K562 (cell line): ENCODE results near the gene PLCL1. TPM values are rescaled to one million over a fixed set of nuclear protein-coding genes. Genes with fewer than 3 reads are reported as not detected.

Experiments
- ATAC-seq: fragments of 200-7000 bp; cut with Tn5 transposase; 3 replicates; pipeline ENCODE4 v1.9.1; 2020; ENCODE audit warnings: moderate library complexity
- BruUV-seq: library from RNA; stranded (reverse); fragments of 400-500 nt; replicated peaks from 2 replicates; lab custom pipeline; 2021; lab: Mats Ljungman, UMichigan
- CTCF ChIA-PET: fragments of 300-600 bp; formaldehyde crosslinking; extraction: SDS; loops from one replicate; lab custom pipeline; 2021; ENCODE audit warnings: low intra/inter-chr PET ratio; lab: Yijun Ruan, JAX
- POLR2A ChIA-PET: fragments of 300-600, 350-650 bp; sonication (Branson Sonifier 250); formaldehyde crosslinking; extraction: SDS; loops from one replicate; lab custom pipeline; 2021; ENCODE audit warnings: antibody characterized with exemption, inconsistent platforms; lab: Yijun Ruan, JAX
- DNase-seq, 4 experiments: peaks; one replicate each; pipeline versions ENCODE4 v3.0.0 to v3.0.0-alpha.2; 2011 to 2018; ENCODE audit warnings: low spot score in 3 of 4, mixed read lengths in 3 of 4; ENCODE audit errors: extremely low read depth in 1 of 4
- FAIRE-seq: peaks from 2 replicates; lab custom pipeline; 2011; peaks lifted over from hg19 to GRCh38; lab: Jason Lieb, UNC
- H2AFZ ChIP-seq: 2 replicates; pipeline ENCODE4 v1.6.0; 2011; ENCODE audit warnings: low read depth, low read length, control low read depth, inconsistent platforms
- H3K27ac ChIP-seq: fragments of 200-600 bp; 3 replicates; pipeline ENCODE4 v1.8.0; 2011; ENCODE audit warnings: low read depth, mild to moderate bottlenecking, control low read depth, inconsistent platforms, low read length, moderate library complexity, mixed read lengths; ENCODE audit errors: extremely low read depth
- H3K27me3 ChIP-seq, 2 experiments: fragments of 300-600 bp in 1 of 2; 2 replicates in 1 of 2; 3 replicates in 1 of 2; pipeline versions ENCODE4 v1.6.0 to v1.8.0; 2011; ENCODE audit warnings: inconsistent platforms in 2 of 2, low read length in 2 of 2, mild to moderate bottlenecking in 1 of 2, mixed read lengths in 1 of 2, moderate library complexity in 1 of 2; ENCODE audit not compliant: control insufficient read depth in 2 of 2, insufficient read depth in 2 of 2
- H3K36me3 ChIP-seq: fragments of 300-600 bp; 3 replicates; pipeline ENCODE4 v1.8.0; 2011; ENCODE audit warnings: mild to moderate bottlenecking, low read length, inconsistent platforms; ENCODE audit not compliant: control insufficient read depth, insufficient read depth
- H3K4me1 ChIP-seq, 2 experiments: fragments of 200-600 bp in 1 of 2; replicated peaks in 1 of 2; 2 replicates in 1 of 2; 3 replicates in 1 of 2; pipeline versions ENCODE4 v1.5.1 to v1.8.0; 2011; ENCODE audit warnings: inconsistent platforms in 2 of 2, low read length in 2 of 2, mild to moderate bottlenecking in 1 of 2, mixed read lengths in 1 of 2, moderate library complexity in 1 of 2; ENCODE audit not compliant: control insufficient read depth in 2 of 2, insufficient read depth in 2 of 2
- H3K4me2 ChIP-seq: 2 replicates; pipeline ENCODE4 v1.6.1; 2011; ENCODE audit warnings: low read length, control low read depth, inconsistent platforms, mixed read lengths; ENCODE audit not compliant: insufficient read depth
- H3K4me3 ChIP-seq: fragments of 200-600 bp; sonication (generic), shearing (Covaris generic); 2 replicates; pipeline ENCODE4 v1.5.1; 2016; ENCODE audit warnings: control low read depth, inconsistent platforms
- H3K79me2 ChIP-seq: fragments of 200-600 bp; 3 replicates; pipeline ENCODE4 v1.8.0; 2011; ENCODE audit warnings: low read length, inconsistent platforms; ENCODE audit not compliant: control insufficient read depth, insufficient read depth
- H3K9ac ChIP-seq, 2 experiments: 2 replicates each; pipeline versions ENCODE4 v1.6.0 to v1.6.1; 2011; ENCODE audit warnings: low read depth in 2 of 2, low read length in 2 of 2, control low read depth in 1 of 2, inconsistent platforms in 1 of 2, mild to moderate bottlenecking in 1 of 2, mixed read lengths in 1 of 2; ENCODE audit not compliant: insufficient read depth in 1 of 2
- H3K9me1 ChIP-seq: one replicate; pipeline ENCODE4 v1.6.0; 2011; ENCODE audit warnings: inconsistent platforms, mild to moderate bottlenecking, low read length, moderate library complexity; ENCODE audit not compliant: control insufficient read depth, insufficient read depth
- H3K9me3 ChIP-seq: replicated peaks from 2 replicates; pipeline ENCODE4 v1.5.1; 2011; ENCODE audit warnings: low read depth, low read length, inconsistent platforms; ENCODE audit not compliant: control insufficient read depth, insufficient read depth
- H4K20me1 ChIP-seq: replicated peaks from 2 replicates; pipeline ENCODE4 v1.6.1; 2011; ENCODE audit warnings: low read length, inconsistent platforms, mixed read lengths; ENCODE audit not compliant: control insufficient read depth, insufficient read depth
- BACH1 ChIP-seq: fragments of 200-800 bp; sonication (Bioruptor generic); IDR thresholded peaks from 2 replicates; pipeline ENCODE4 v1.6.1; 2016; ENCODE audit warnings: missing genetic modification characterization, missing compliant biosample characterization
- CHD1 ChIP-seq: fragments of 200-600 bp; sonication (generic); IDR thresholded peaks from one replicate; pipeline ENCODE4 v1.6.1; 2012; ENCODE audit warnings: mild to moderate bottlenecking, moderate library complexity, low read length, inconsistent platforms
- ETS2 ChIP-seq: IDR thresholded peaks from 2 replicates; pipeline ENCODE4 v1.6.1; 2016; ENCODE audit warnings: borderline replicate concordance, missing genetic modification characterization, mild to moderate bottlenecking, moderate library complexity, missing compliant biosample characterization; ENCODE audit not compliant: poor library complexity, severe bottlenecking
- MECOM ChIP-seq: fragments of 250-450 bp; sonication (Bioruptor Pico); IDR thresholded peaks from 2 replicates; pipeline ENCODE4 v1.8.0; 2022; ENCODE audit warnings: inconsistent platforms
- MTA2 ChIP-seq: fragments of 450-650 bp; IDR thresholded peaks from 2 replicates; pipeline ENCODE4 v1.6.1; 2016; ENCODE audit warnings: low read depth
- NCOA6 ChIP-seq: fragments of 450-650 bp; IDR thresholded peaks from 2 replicates; pipeline ENCODE4 v1.6.1; 2017; ENCODE audit warnings: mild to moderate bottlenecking
- NFXL1 ChIP-seq: fragments of 450-650 bp; formaldehyde crosslinking; IDR thresholded peaks from 2 replicates; pipeline ENCODE4 v1.4.0; 2021; ENCODE audit warnings: mild to moderate bottlenecking
- NFYB ChIP-seq: IDR thresholded peaks from 2 replicates; pipeline ENCODE4 v1.6.1; 2011; ENCODE audit warnings: mild to moderate bottlenecking, moderate library complexity; ENCODE audit not compliant: insufficient read length; ENCODE audit errors: extremely low read depth
- PHB2 ChIP-seq: fragments of 450-650 bp; IDR thresholded peaks from 2 replicates; pipeline ENCODE4 v1.6.1; 2017; ENCODE audit warnings: low read depth
- RAD51 ChIP-seq: fragments of 450-650 bp; IDR thresholded peaks from 2 replicates; pipeline ENCODE4 v1.7.1; 2016; ENCODE audit warnings: low read depth, mild to moderate bottlenecking, borderline replicate concordance
- SMAD2 ChIP-seq: fragments of 150-350 bp; IDR thresholded peaks from 2 replicates; pipeline ENCODE4 v1.6.1; 2014; ENCODE audit warnings: low read depth, mild to moderate bottlenecking, low read length
- SNIP1 ChIP-seq: fragments of 450-650 bp; IDR thresholded peaks from 2 replicates; pipeline ENCODE4 v1.7.1; 2017; ENCODE audit warnings: low read depth, mild to moderate bottlenecking
- SP1 ChIP-seq: sonication (generic); formaldehyde crosslinking; IDR thresholded peaks from 2 replicates; pipeline ENCODE4 v1.8.1; 2022; ENCODE audit warnings: mild to moderate bottlenecking, missing genetic modification reagents
- ZNF445 ChIP-seq: fragments of 250-450 bp; sonication (Bioruptor Pico); IDR thresholded peaks from 2 replicates; pipeline ENCODE4 v1.4.0; 2020; ENCODE audit warnings: low read depth, mild to moderate bottlenecking, moderate library complexity
- ZZZ3 ChIP-seq: fragments of 450-650 bp; IDR thresholded peaks from 2 replicates; pipeline ENCODE4 v1.6.1; 2016; ENCODE audit warnings: antibody characterized with exemption, mild to moderate bottlenecking, moderate library complexity
- WGBS: fragments of 100-300 bp; shearing (Covaris generic); methylation state at CpG from one replicate; pipeline ENCODE4 v1.1.6; 2016; ENCODE audit warnings: low coverage, mixed read lengths; ENCODE audit not compliant: insufficient coverage; ENCODE audit errors: missing lambda C conversion rate; 5-methylcytosine and 5-hydroxymethylcytosine counted together
- in situ Hi-C: fragments of 300-500 bp; cut with MboI; formaldehyde crosslinking; loops from 4 replicates; pipeline ENCODE4 v1.15.0; 2018; ENCODE audit warnings: inconsistent platforms, mixed read lengths
- intact Hi-C: fragments of 100-400 bp; cut with micrococcal nuclease; formaldehyde crosslinking; loops from 2 replicates; pipeline ENCODE4 v1.14.2; 2022
- polyA plus RNA-seq, 8 experiments: library from polyadenylated mRNA; depleted of rRNA in 4 of 8; stranded (reverse) in 5 of 8; unstranded in 3 of 8; fragments of >200 nt; fragmentation: Nextera tagmentation in 2 of 8; fragmentation: Illumina TruSeq in 1 of 8; extraction: Ambion mirVana in 2 of 8; extraction: Trizol in 1 of 8; gene quantifications; 2 replicates each; pipeline versions ENCODE4 v1.2.1 to v1.2.3, GENCODE V29; 2011 to 2014; ENCODE audit warnings: inconsistent platforms in 1 of 8, missing spikeins in 1 of 8
- total RNA-seq, 7 experiments: library from RNA; depleted of rRNA in 6 of 7; stranded (reverse); fragments of >200 nt in 6 of 7; fragmentation: Illumina TruSeq in 2 of 7; extraction: Trizol in 2 of 7; gene quantifications; 2 replicates each; pipeline versions ENCODE4 v1.2.1 to v1.2.3, GENCODE V29; 2011 to 2021; ENCODE audit warnings: low replicate concordance in 1 of 7

The PLCL1 gene
- total and polyA plus RNA-seq, 9 of the 15 experiments (the other 6 are each of a cell fraction or from before 2014, with no cell fraction given) = 2.0 to 17.7 (median 8.6) TPM

DNA sequence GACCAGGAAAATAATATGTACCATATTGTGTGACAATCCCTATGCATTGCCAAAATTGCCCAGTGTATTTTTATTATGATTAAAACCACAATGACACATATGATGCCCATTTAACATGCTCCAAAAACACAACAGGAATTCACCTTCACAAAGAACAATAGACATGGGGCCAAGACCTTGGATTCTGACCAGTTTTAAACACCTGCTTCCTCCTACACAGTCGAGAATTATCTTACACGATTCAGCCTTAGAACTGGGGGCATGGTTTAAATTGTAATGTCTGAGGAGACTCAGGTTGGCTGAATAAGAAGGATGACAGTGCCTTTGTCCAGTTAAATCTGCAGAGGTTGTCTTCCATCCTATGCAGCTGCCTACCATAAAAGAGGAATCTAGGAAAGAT lies 212.7 kb downstream of the PLCL1 start:
- in situ Hi-C loops = no loop called here
- intact Hi-C loops = no loop called here
- Histone ChIP-seq H4K20me1 (no peaks in the 10 kb centered on the region), H3K9me3 (peaks cover 3% of the 10 kb centered on the region), H3K9me1 (no peaks in the 10 kb centered on the region), H3K79me2 (peaks cover 25% of the 10 kb centered on the region; the same call in 2 of the 3 replicates), H3K27ac (no peak overlapping the region), H3K4me2 (no peak overlapping the region), H3K9ac (no peak overlapping the region), H3K4me1 (peaks cover 0 to 2% of the 10 kb centered on the region in 2 experiments; a peak in 1 of 5 replicates), H3K4me3 (no peak overlapping the region), H3K36me3 (0 out of 3 replicates have a peak, but pooled peaks cover 2% of the 10 kb centered on the region), H2AFZ (no peak overlapping the region), H3K27me3 (no peaks in the 10 kb centered on the region)
- POLR2A ChIA-PET = no interaction called here
- 58% methylated on average over 2 of the region's 2 CpGs for WGBS
- no TSS peak for BruUV-seq
- TF ChIP-seq RAD51 = no peak
- no peak for TF ChIP-seq SP1 (CRISPR knock-in tag)
- no peak for TF ChIP-seq MTA2
- TF ChIP-seq NFYB = no peak
- TF ChIP-seq ETS2 (tag) = no peak
- no peak for TF ChIP-seq CHD1
- no peak for TF ChIP-seq PHB2
- no peak for TF ChIP-seq ZZZ3
- no peak for TF ChIP-seq NFXL1 (CRISPR knock-in tag)
- no peak for TF ChIP-seq ZNF445 (CRISPR knock-in tag)
- no peak for TF ChIP-seq SMAD2
- no peak for TF ChIP-seq SNIP1
- TF ChIP-seq MECOM (CRISPR knock-in tag) = no peak
- TF ChIP-seq NCOA6 = no peak
- TF ChIP-seq BACH1 = no peak
- ATAC-seq (no peak), DNase-seq (no peak), FAIRE-seq (no peak)
- CTCF ChIA-PET = no interaction called here
